ENCODE measurements around the gene ELOVL6. TPM values are rescaled to one million over a fixed set of nuclear protein-coding genes. Genes with fewer than 3 reads are reported as not detected.
"Not testable (repeated sequence)": the region's sequence is repeated elsewhere in the genome, so short reads cannot be mapped to it uniquely, and the experiment has no call there.

ELOVL6 gene
- 10 to 100 TPM; 11.3 to 31.6 (median 24.2) TPM for total RNA-seq

- H3K27ac ChIP-seq: peak within 1 kb of the TSS; percentile 95
- peak; percentile 80 to 85 for DNase-seq (ENCODE audit: low spot score in 2 of 2)
- H3K27me3 ChIP-seq: no peaks in the 10 kb centered on the region
- H3K36me3 ChIP-seq: no peaks in the 10 kb centered on the region
- TF ChIP-seq CTCF (IDR thresholded peaks at IDR 0.05) (no peak), EP300 (IDR thresholded peaks at IDR 0.05) (no peak), POLR2A (IDR thresholded peaks at IDR 0.05) (no peak), POLR2AphosphoS5 (IDR thresholded peaks at IDR 0.05) (no peak)
- peak within 1 kb of the TSS; percentile 97 for H3K4me3 ChIP-seq
- peaks cover 16% of the 10 kb centered on the region for H3K4me1 ChIP-seq
- WGBS: 4% methylated on average over 48 of the region's 48 CpGs
- no peaks in the 10 kb centered on the region for H3K9me3 ChIP-seq
Observed at GRCh38 chr4:110198435-110199416, at the start of gene ELOVL6. TSS of gene ELOVL6 (minus strand) at chr4:110198615. CDS start at chr4:110198335, 280 bp downstream.

GRCh38 chr4:110248100-110248499 is 49.7 kb upstream of the ELOVL6 start:
- no peaks in the 10 kb centered on the region for H3K36me3 ChIP-seq
- H3K9me3 ChIP-seq: no peaks in the 10 kb centered on the region
- WGBS: 63% methylated on average over 4 of the region's 4 CpGs
- TF ChIP-seq POLR2AphosphoS5 (IDR thresholded peaks at IDR 0.05) (no peak), EP300 (IDR thresholded peaks at IDR 0.05) (no peak), CTCF (IDR thresholded peaks at IDR 0.05) (no peak), POLR2A (IDR thresholded peaks at IDR 0.05) (no peak)
- H3K27ac ChIP-seq: no peak overlapping the region
- no peak overlapping the region for H3K4me3 ChIP-seq
- H3K27me3 ChIP-seq: no peaks in the 10 kb centered on the region
- H3K4me1 ChIP-seq: no peaks in the 10 kb centered on the region
- DNase-seq (ENCODE audit: low spot score in 2 of 2): no peak

GRCh38 chr4:110247591-110247990 is 49.2 kb upstream of the ELOVL6 start:
- WGBS: 82% methylated on average over 3 of the region's 3 CpGs
- Histone ChIP-seq H3K27ac (no peak overlapping the region), H3K36me3 (no peaks in the 10 kb centered on the region), H3K4me1 (no peaks in the 10 kb centered on the region), H3K9me3 (no peaks in the 10 kb centered on the region), H3K4me3 (no peak overlapping the region), H3K27me3 (no peaks in the 10 kb centered on the region)
- DNase-seq (ENCODE audit: low spot score in 2 of 2): no peak
- TF ChIP-seq POLR2A (IDR thresholded peaks at IDR 0.05) (no peak), EP300 (IDR thresholded peaks at IDR 0.05) (no peak), POLR2AphosphoS5 (IDR thresholded peaks at IDR 0.05) (no peak), CTCF (IDR thresholded peaks at IDR 0.05) (no peak)

- TF ChIP-seq EP300 (IDR thresholded peaks at IDR 0.05): no peak
- TF ChIP-seq CTCF (IDR thresholded peaks at IDR 0.05): no peak
- no peak for TF ChIP-seq POLR2AphosphoS5 (IDR thresholded peaks at IDR 0.05)
- no peak for TF ChIP-seq POLR2A (IDR thresholded peaks at IDR 0.05)
- 41% methylated on average over 5 of the region's 5 CpGs for WGBS
- no peaks in the 10 kb centered on the region for H3K36me3 ChIP-seq
- no peak for DNase-seq (ENCODE audit: low spot score in 2 of 2)
- no peaks in the 10 kb centered on the region for H3K9me3 ChIP-seq
- no peaks in the 10 kb centered on the region for H3K27me3 ChIP-seq
- H3K4me1 ChIP-seq: no peaks in the 10 kb centered on the region
- no peak overlapping the region for H3K27ac ChIP-seq
- H3K4me3 ChIP-seq: no peak overlapping the region
Observed at GRCh38 chr4:110245577-110245976, 47.2 kb upstream of the ELOVL6 start.

DNA sequence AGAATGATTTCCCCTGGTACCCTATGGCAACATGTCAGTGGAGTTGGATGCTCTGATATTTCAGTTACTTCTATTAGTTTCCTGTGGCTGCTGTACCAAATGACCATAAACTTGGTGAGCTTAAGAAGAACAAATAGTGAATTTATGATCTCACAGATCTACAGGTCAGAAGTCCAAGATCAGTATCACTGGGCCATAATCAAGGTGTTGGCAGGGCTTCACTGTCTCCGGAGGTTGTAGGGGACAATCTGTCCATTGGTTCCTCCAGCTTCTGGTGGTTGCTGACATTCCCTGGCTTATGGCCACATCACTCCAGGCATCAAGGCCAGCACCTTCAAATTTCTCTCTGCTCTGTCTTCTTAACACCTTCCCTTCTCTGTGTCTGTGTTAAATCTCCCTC is 37.9 kb upstream of the ELOVL6 start:
- H3K27me3 ChIP-seq: no peaks in the 10 kb centered on the region
- TF ChIP-seq POLR2AphosphoS5 (IDR thresholded peaks at IDR 0.05) (no peak), EP300 (IDR thresholded peaks at IDR 0.05) (no peak), CTCF (IDR thresholded peaks at IDR 0.05) (no peak), POLR2A (IDR thresholded peaks at IDR 0.05) (no peak)
- H3K4me1 ChIP-seq: no peaks in the 10 kb centered on the region
- no peaks in the 10 kb centered on the region for H3K36me3 ChIP-seq
- 95% methylated on average over 1 of the region's 1 CpG for WGBS
- H3K27ac ChIP-seq: no peak overlapping the region
- no peaks in the 10 kb centered on the region for H3K9me3 ChIP-seq
- no peak for DNase-seq (ENCODE audit: low spot score in 2 of 2)
- H3K4me3 ChIP-seq: no peak overlapping the region

DNA sequence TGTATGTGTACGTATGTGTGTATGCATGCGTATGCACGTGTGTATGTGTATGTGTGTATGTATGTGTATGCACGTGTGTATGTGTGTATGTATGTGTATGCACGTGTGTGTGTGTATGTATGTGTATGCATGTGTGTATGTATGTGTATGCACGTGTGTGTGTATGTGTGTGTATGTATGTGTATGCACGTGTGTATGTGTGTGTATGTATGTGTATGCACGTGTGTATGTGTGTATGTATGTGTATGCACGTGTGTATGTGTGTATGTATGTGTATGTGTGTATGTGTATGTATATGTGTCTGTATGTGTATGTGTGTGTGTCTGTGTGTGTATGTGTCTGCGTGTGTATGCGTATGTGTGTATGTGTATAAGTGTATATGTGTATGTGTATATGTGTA is 35.2 kb upstream of the ELOVL6 start:
- not testable (repeated sequence) for H3K27ac ChIP-seq; H3K9me3 ChIP-seq; H3K27me3 ChIP-seq; H3K4me3 ChIP-seq; DNase-seq (ENCODE audit: low spot score in 2 of 2); H3K36me3 ChIP-seq; H3K4me1 ChIP-seq
- 80% methylated on average over 10 of the region's 11 CpGs for WGBS
